Measurements from ENCODE around the gene TBL2.

The TBL2 gene

DNA sequence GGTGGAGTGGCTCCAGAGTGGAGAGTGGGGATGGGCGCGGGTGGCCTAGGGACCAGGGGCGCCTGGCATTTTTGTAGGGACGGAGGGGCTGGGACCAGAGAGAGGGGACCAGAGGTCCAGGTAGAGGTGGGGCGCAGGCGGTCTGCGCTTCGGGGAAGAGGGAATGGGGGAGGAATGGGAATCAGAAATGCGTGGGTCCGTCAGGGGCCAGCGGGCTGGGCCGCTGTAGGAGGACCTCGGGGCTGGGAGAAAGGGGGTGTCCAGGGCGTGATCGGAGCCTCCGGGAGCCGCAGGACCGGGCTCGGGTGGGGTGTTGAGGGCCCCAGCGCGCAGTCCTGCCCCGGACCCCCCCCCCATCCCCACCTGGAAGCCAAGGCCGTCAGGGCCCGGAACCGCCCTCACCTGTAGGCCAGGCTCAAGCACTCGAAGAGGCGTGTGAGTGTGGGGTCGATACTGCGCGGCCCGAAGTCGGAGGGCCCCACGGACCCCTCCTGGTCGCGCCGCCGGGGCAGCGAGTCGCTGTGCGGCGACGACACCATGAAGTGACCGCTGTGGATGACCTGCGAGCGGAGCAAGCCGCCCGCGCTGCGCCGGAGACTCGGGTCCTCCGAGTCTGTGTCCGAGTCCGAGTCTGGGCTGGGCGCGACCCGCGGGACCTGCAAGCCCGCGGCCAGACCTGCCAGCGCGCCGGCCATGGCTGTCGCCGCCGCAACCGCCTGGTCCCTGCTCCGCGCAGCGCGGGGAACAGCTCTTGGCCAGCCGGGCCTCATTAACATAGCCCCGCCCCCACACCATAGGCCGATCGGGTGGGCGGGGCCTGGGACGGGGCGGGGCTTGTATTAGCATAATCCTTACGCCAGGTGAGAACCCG is 45.7 kb upstream of the TBL2 start, which contains the start of gene MLXIPL:
Gene MLXIPL (minus strand): TSS at position 725 of the 871 bp plus-strand sequence. CDS start 30 bp downstream, at position 695.
- TF ChIP-seq TAF1 (IDR thresholded peaks at IDR 0.05; ENCODE audit: borderline replicate concordance, insufficient read depth, low read length) (no peak), POLR2AphosphoS5 (IDR thresholded peaks at IDR 0.05; ENCODE audit: low read depth, low read length) (no peak), FOXP2 (optimal IDR thresholded peaks at IDR 0.05; ENCODE audit: borderline replicate concordance, extremely low read depth, extremely low read length, insufficient read depth) (no peak), SIN3A (IDR thresholded peaks at IDR 0.05; ENCODE audit: borderline replicate concordance, insufficient read depth, low read length) (no peak)
- TF ChIP-seq, protein P1, sequence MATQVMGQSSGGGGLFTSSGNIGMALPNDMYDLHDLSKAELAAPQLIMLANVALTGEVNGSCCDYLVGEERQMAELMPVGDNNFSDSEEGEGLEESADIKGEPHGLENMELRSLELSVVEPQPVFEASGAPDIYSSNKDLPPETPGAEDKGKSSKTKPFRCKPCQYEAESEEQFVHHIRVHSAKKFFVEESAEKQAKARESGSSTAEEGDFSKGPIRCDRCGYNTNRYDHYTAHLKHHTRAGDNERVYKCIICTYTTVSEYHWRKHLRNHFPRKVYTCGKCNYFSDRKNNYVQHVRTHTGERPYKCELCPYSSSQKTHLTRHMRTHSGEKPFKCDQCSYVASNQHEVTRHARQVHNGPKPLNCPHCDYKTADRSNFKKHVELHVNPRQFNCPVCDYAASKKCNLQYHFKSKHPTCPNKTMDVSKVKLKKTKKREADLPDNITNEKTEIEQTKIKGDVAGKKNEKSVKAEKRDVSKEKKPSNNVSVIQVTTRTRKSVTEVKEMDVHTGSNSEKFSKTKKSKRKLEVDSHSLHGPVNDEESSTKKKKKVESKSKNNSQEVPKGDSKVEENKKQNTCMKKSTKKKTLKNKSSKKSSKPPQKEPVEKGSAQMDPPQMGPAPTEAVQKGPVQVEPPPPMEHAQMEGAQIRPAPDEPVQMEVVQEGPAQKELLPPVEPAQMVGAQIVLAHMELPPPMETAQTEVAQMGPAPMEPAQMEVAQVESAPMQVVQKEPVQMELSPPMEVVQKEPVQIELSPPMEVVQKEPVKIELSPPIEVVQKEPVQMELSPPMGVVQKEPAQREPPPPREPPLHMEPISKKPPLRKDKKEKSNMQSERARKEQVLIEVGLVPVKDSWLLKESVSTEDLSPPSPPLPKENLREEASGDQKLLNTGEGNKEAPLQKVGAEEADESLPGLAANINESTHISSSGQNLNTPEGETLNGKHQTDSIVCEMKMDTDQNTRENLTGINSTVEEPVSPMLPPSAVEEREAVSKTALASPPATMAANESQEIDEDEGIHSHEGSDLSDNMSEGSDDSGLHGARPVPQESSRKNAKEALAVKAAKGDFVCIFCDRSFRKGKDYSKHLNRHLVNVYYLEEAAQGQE (IDR thresholded peaks at IDR 0.05; ENCODE audit: insufficient read depth in 1 of 2, low read depth in 2 of 2, low read length in 2 of 2), result no peak

DNA sequence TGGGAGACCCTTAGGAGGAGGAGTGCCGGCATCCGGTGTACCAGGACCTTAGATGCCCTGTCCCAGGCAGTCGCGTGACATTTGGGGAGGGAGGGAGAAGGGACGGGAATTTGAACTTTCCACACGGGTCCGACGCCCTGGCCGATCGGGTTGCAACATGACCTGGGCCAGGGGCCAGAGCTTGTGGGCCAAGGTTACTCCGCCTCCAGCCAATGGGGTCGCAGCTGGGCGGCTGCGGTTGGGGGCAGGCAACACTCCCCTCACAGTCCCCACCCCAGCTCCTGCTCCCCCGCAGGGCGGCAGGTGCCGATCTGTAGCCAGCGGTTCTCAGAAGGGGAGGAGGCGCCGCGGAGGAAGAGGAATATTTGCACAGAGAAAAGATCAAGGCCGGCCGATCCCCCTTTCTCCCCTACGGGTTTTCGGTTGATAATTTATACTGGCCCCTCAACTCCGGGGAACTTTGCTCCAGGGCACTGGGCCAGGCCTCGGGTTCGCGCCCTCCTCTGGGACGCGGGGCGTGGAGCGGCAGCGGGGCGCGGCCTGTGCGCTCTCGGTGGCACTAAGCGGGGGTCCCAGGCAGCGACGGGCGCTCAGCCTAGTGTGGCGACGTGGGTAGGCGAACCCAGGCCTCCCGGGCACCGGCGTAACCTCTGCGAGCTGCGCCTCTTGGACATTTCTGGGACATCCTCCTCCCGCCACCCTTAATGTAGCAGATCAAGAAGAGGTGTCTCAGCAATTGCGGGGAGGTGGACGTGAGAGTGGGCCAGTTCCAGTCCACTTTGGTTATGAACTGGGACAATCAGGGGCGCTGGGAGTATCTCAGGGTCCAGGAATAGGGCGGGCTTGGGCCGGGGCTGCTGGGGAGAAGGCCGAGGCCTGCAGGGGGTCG is 44.8 kb upstream of the TBL2 start:
- TF ChIP-seq FOXP2 (optimal IDR thresholded peaks at IDR 0.05; ENCODE audit: borderline replicate concordance, extremely low read depth, extremely low read length, insufficient read depth) (no peak), POLR2AphosphoS5 (IDR thresholded peaks at IDR 0.05; ENCODE audit: low read depth, low read length) (no peak), SIN3A (IDR thresholded peaks at IDR 0.05; ENCODE audit: borderline replicate concordance, insufficient read depth, low read length) (no peak), TAF1 (IDR thresholded peaks at IDR 0.05; ENCODE audit: borderline replicate concordance, insufficient read depth, low read length) (no peak)
- TF ChIP-seq, protein P1 (IDR thresholded peaks at IDR 0.05; ENCODE audit: insufficient read depth in 1 of 2, low read depth in 2 of 2, low read length in 2 of 2), result no peak

DNA sequence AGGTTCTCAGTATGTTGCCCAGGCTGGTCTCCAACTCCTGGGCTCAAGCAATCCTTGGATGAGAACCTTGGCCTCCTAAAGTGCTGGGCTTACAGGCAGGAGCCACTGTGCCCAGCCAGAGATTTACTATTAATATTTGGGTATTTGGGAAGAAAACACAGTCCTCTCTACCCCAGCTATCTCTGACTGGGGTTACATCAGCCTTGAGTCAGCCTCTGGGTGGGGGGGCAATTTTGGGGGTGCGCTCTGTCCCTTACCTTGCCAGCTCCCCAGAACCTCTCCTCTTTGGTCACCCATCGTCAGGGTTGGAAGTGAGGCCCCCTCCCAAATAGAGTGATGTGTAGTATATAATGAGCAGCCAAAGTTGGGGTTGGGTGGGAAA is 44.1 kb upstream of the TBL2 start:
- TF ChIP-seq TAF1 (IDR thresholded peaks at IDR 0.05; ENCODE audit: borderline replicate concordance, insufficient read depth, low read length), result no peak
- no peak for TF ChIP-seq POLR2AphosphoS5 (IDR thresholded peaks at IDR 0.05; ENCODE audit: low read depth, low read length)
- no peak for TF ChIP-seq SIN3A (IDR thresholded peaks at IDR 0.05; ENCODE audit: borderline replicate concordance, insufficient read depth, low read length)
- TF ChIP-seq, protein P1 (IDR thresholded peaks at IDR 0.05; ENCODE audit: insufficient read depth in 1 of 2, low read depth in 2 of 2, low read length in 2 of 2), result no peak
- TF ChIP-seq FOXP2 (optimal IDR thresholded peaks at IDR 0.05; ENCODE audit: borderline replicate concordance, extremely low read depth, extremely low read length, insufficient read depth), result no peak

DNA sequence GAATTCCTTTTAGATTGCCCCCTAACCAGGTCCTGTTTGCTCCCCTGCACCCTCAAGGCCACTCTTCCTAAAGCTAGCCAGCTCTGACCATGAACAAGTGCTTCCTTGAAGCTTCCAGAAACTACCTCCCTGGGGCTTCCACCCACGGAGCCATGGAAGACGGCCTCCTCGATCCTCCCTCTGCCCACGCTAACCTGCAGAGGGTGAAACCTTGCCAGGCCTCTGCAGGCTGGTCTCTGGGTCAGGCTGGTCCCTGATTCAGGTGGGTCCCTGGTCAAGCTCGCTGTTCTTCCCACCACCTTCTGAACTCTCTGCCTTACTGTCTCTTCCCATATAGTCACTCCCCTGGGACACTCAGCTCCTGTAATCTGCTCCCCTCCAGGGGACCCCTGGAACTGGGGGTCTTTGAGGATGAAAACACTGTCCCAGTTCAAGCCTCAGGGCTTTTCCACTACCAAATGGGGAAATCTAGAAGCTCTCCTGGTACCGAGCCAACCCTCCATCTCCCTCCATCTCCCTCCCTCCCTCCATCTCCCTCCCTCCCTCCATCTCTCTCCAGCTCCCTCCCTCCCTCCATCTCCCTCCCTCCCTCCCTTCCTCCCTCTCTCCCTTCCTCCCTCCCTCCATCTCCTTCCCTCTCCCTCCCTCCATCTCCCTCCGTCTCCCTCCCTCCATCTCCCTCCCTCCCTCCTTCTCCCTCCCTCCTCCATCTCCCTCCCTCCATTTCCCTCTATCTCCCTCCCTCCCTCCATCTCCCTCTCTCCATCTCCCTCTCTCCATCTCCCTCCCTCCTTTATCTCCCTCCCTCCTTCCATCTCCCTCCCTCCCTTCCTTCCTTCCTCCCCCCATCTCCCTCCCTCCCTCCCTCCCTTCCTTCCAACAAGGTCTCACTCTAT is 43.0 kb upstream of the TBL2 start:
- TF ChIP-seq SIN3A (IDR thresholded peaks at IDR 0.05; ENCODE audit: borderline replicate concordance, insufficient read depth, low read length), result no peak
- TF ChIP-seq, protein P1 (IDR thresholded peaks at IDR 0.05; ENCODE audit: insufficient read depth in 1 of 2, low read depth in 2 of 2, low read length in 2 of 2), result no peak
- no peak for TF ChIP-seq POLR2AphosphoS5 (IDR thresholded peaks at IDR 0.05; ENCODE audit: low read depth, low read length)
- no peak for TF ChIP-seq TAF1 (IDR thresholded peaks at IDR 0.05; ENCODE audit: borderline replicate concordance, insufficient read depth, low read length)
- no peak for TF ChIP-seq FOXP2 (optimal IDR thresholded peaks at IDR 0.05; ENCODE audit: borderline replicate concordance, extremely low read depth, extremely low read length, insufficient read depth)

All from PFSK-1 (cell line).